Measurements from ENCODE around the gene CHMP5.

CHMP5 gene

GRCh38 chr9:33232815-33233214 is 32.0 kb upstream of the CHMP5 start:
- WGBS (ENCODE audit: extremely low coverage, insufficient coverage, insufficient read length), result no CpG with 5 or more reads among the region's 6 CpGs
- Histone ChIP-seq H4K8ac (ENCODE audit: low read depth, low read length) (no peak overlapping the region), H3K4me2 (ENCODE audit: low read length) (no peak overlapping the region), H4K12ac (ENCODE audit: low read depth, low read length) (no peak overlapping the region), H3K79me2 (ENCODE audit: control insufficient read depth, insufficient read depth, low read length, poor library complexity) (no peaks in the 10 kb centered on the region), H3K9ac (ENCODE audit: low read length) (no peak overlapping the region), H2BK120ac (ENCODE audit: insufficient read depth, low read length, poor library complexity) (no peak overlapping the region), H3K4ac (ENCODE audit: low read depth, low read length) (no peak overlapping the region), H3K9me3 (ENCODE audit: insufficient read depth, low read depth, low read length) (no peaks in the 10 kb centered on the region), H2BK5ac (ENCODE audit: low read depth, low read length, poor library complexity) (no peak overlapping the region), H3K18ac (ENCODE audit: low read length) (no peak overlapping the region), H3K4me1 (ENCODE audit: control insufficient read depth in 1 of 2, insufficient read depth in 2 of 2, low read length in 2 of 2) (peaks cover 4 to 10% of the 10 kb centered on the region in 2 experiments), H2AFZ (ENCODE audit: insufficient read depth, low read length, poor library complexity) (no peak overlapping the region), H3K36me3 (ENCODE audit: control insufficient read depth in 1 of 2, insufficient read depth in 2 of 2, low read length in 2 of 2) (no peaks in the 10 kb centered on the region), H2BK12ac (ENCODE audit: low read length) (no peak overlapping the region), H3K27ac (ENCODE audit: low read depth, low read length) (no peak overlapping the region), H3K23ac (ENCODE audit: low read length) (no peak overlapping the region), H3K4me3 (ENCODE audit: low read depth, low read length) (no peak overlapping the region), H3K27me3 (ENCODE audit: insufficient read depth, low read length) (no peaks in the 10 kb centered on the region), H3K79me1 (ENCODE audit: low read length) (no peaks in the 10 kb centered on the region), H4K91ac (ENCODE audit: low read depth, low read length) (no peak overlapping the region), H2AK5ac (ENCODE audit: low read length) (no peak overlapping the region), H3K14ac (ENCODE audit: low read length) (no peak overlapping the region)
- no peak for DNase-seq

GRCh38 chr9:33233626-33234342 is 31.1 kb upstream of the CHMP5 start:
- Histone ChIP-seq H4K8ac (ENCODE audit: low read depth, low read length) (no peak overlapping the region), H3K79me2 (ENCODE audit: control insufficient read depth, insufficient read depth, low read length, poor library complexity) (no peaks in the 10 kb centered on the region), H3K4ac (ENCODE audit: low read depth, low read length) (no peak overlapping the region), H4K12ac (ENCODE audit: low read depth, low read length) (no peak overlapping the region), H2AK5ac (ENCODE audit: low read length) (no peak overlapping the region), H3K9me3 (ENCODE audit: insufficient read depth, low read depth, low read length) (no peaks in the 10 kb centered on the region), H2BK120ac (ENCODE audit: insufficient read depth, low read length, poor library complexity) (no peak overlapping the region), H3K4me2 (ENCODE audit: low read length) (no peak overlapping the region), H2AFZ (ENCODE audit: insufficient read depth, low read length, poor library complexity) (no peak overlapping the region), H3K9ac (ENCODE audit: low read length) (no peak overlapping the region), H3K4me3 (ENCODE audit: low read depth, low read length) (no peak overlapping the region), H2BK5ac (ENCODE audit: low read depth, low read length, poor library complexity) (no peak overlapping the region), H3K18ac (ENCODE audit: low read length) (no peak overlapping the region), H3K27me3 (ENCODE audit: insufficient read depth, low read length) (no peaks in the 10 kb centered on the region), H3K36me3 (ENCODE audit: control insufficient read depth in 1 of 2, insufficient read depth in 2 of 2, low read length in 2 of 2) (no peaks in the 10 kb centered on the region), H3K27ac (ENCODE audit: low read depth, low read length) (no peak overlapping the region), H3K4me1 (ENCODE audit: control insufficient read depth in 1 of 2, insufficient read depth in 2 of 2, low read length in 2 of 2) (peaks cover 4 to 10% of the 10 kb centered on the region in 2 experiments), H4K91ac (ENCODE audit: low read depth, low read length) (no peak overlapping the region), H3K14ac (ENCODE audit: low read length) (no peak overlapping the region), H2BK12ac (ENCODE audit: low read length) (no peak overlapping the region), H3K79me1 (ENCODE audit: low read length) (no peaks in the 10 kb centered on the region), H3K23ac (ENCODE audit: low read length) (no peak overlapping the region)
- no CpG with 5 or more reads among the region's 1 CpG for WGBS (ENCODE audit: extremely low coverage, insufficient coverage, insufficient read length)
- DNase-seq, result no peak

DNA sequence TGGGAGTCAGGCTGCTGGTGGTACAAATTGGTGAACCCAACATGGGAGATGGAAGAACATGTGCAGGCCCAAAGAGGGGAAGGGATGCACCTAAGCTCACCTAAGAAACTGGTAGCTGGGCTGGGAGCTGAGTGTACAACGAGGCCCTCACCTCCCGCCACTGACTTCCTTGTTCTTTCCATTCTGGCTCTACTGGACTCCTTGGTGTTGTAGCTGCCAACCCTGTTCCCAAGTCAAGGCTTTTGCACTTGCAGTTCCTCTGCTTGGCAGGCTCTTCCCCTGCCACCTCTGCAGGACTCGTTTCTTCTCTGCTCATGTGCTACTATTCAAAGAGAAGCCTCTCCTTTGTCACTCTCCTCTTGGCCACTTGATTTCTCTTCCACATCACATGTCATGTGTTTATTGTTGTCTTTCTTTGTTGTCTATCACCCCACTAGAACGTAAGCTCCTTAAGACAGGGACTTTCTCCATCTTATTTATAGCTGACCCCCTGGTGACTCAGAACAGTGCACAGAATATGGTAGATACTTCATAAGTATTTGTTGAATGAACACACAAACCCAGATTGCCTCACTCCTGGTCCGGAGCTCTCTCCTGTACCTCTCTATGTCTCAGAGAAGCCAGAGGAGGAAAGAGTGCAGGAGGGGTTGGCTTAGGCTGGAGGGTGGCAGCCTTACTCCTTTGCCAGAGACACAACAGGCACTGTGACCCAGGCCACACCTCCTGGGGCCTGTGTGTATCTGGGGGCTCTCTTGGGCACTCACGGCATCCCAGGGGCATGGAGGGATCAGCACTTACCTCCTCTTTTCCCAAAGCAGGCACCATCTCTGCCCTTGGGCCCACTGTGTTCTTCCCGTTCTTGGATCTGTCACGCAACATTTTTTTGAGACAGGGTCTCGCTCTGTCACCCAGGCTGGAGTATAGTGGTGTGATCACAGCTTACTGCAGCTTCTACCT is 30.1 kb upstream of the CHMP5 start:
- no CpG with 5 or more reads among the region's 9 CpGs for WGBS (ENCODE audit: extremely low coverage, insufficient coverage, insufficient read length)

GRCh38 chr9:33236571-33236970 is 28.3 kb upstream of the CHMP5 start:
- no CpG with 5 or more reads among the region's 3 CpGs for WGBS (ENCODE audit: extremely low coverage, insufficient coverage, insufficient read length)

More for the DNA sequence above, 30.1 kb upstream of the CHMP5 start:
- Histone ChIP-seq H4K91ac (ENCODE audit: low read depth, low read length) (no peak overlapping the region), H3K4me2 (ENCODE audit: low read length) (no peak overlapping the region), H2AK5ac (ENCODE audit: low read length) (no peak overlapping the region), H4K8ac (ENCODE audit: low read depth, low read length) (no peak overlapping the region), H3K18ac (ENCODE audit: low read length) (no peak overlapping the region), H4K12ac (ENCODE audit: low read depth, low read length) (no peak overlapping the region), H2AFZ (ENCODE audit: insufficient read depth, low read length, poor library complexity) (no peak overlapping the region), H2BK12ac (ENCODE audit: low read length) (no peak overlapping the region), H3K36me3 (ENCODE audit: control insufficient read depth in 1 of 2, insufficient read depth in 2 of 2, low read length in 2 of 2) (no peaks in the 10 kb centered on the region), H3K4me1 (ENCODE audit: control insufficient read depth in 1 of 2, insufficient read depth in 2 of 2, low read length in 2 of 2) (peaks cover 4 to 6% of the 10 kb centered on the region in 2 experiments), H3K4me3 (ENCODE audit: low read depth, low read length) (no peak overlapping the region), H3K27me3 (ENCODE audit: insufficient read depth, low read length) (no peaks in the 10 kb centered on the region), H2BK5ac (ENCODE audit: low read depth, low read length, poor library complexity) (no peak overlapping the region), H3K9me3 (ENCODE audit: insufficient read depth, low read depth, low read length) (no peaks in the 10 kb centered on the region), H3K79me2 (ENCODE audit: control insufficient read depth, insufficient read depth, low read length, poor library complexity) (no peaks in the 10 kb centered on the region), H3K14ac (ENCODE audit: low read length) (no peak overlapping the region), H3K23ac (ENCODE audit: low read length) (no peak overlapping the region), H2BK120ac (ENCODE audit: insufficient read depth, low read length, poor library complexity) (no peak overlapping the region), H3K79me1 (ENCODE audit: low read length) (no peaks in the 10 kb centered on the region), H3K4ac (ENCODE audit: low read depth, low read length) (no peak overlapping the region), H3K27ac (ENCODE audit: low read depth, low read length) (no peak overlapping the region), H3K9ac (ENCODE audit: low read length) (no peak overlapping the region)
- no peak for DNase-seq

More at GRCh38 chr9:33236571-33236970, 28.3 kb upstream of the CHMP5 start:
- H2BK5ac ChIP-seq (ENCODE audit: low read depth, low read length, poor library complexity), result no peak overlapping the region
- no peaks in the 10 kb centered on the region for H3K9me3 ChIP-seq (ENCODE audit: insufficient read depth, low read depth, low read length)
- H3K23ac ChIP-seq (ENCODE audit: low read length), result no peak overlapping the region
- H3K27me3 ChIP-seq (ENCODE audit: insufficient read depth, low read length), result no peaks in the 10 kb centered on the region
- H2BK120ac ChIP-seq (ENCODE audit: insufficient read depth, low read length, poor library complexity), result no peak overlapping the region
- H3K4ac ChIP-seq (ENCODE audit: low read depth, low read length), result no peak overlapping the region
- H4K12ac ChIP-seq (ENCODE audit: low read depth, low read length), result no peak overlapping the region
- no peak overlapping the region for H2BK12ac ChIP-seq (ENCODE audit: low read length)
- H3K9ac ChIP-seq (ENCODE audit: low read length), result no peak overlapping the region
- no peak overlapping the region for H3K4me2 ChIP-seq (ENCODE audit: low read length)
- no peak overlapping the region for H3K27ac ChIP-seq (ENCODE audit: low read depth, low read length)
- no peaks in the 10 kb centered on the region for H3K79me2 ChIP-seq (ENCODE audit: control insufficient read depth, insufficient read depth, low read length, poor library complexity)
- peaks cover under 1 to 1% of the 10 kb centered on the region in 2 experiments for H3K4me1 ChIP-seq (ENCODE audit: control insufficient read depth in 1 of 2, insufficient read depth in 2 of 2, low read length in 2 of 2)
- no peaks in the 10 kb centered on the region for H3K36me3 ChIP-seq (ENCODE audit: control insufficient read depth in 1 of 2, insufficient read depth in 2 of 2, low read length in 2 of 2)
- DNase-seq, result no peak
- no peak overlapping the region for H3K18ac ChIP-seq (ENCODE audit: low read length)
- no peak overlapping the region for H3K4me3 ChIP-seq (ENCODE audit: low read depth, low read length)
- no peak overlapping the region for H2AK5ac ChIP-seq (ENCODE audit: low read length)
- no peak overlapping the region for H3K14ac ChIP-seq (ENCODE audit: low read length)
- H4K8ac ChIP-seq (ENCODE audit: low read depth, low read length), result no peak overlapping the region
- H4K91ac ChIP-seq (ENCODE audit: low read depth, low read length), result no peak overlapping the region
- no peaks in the 10 kb centered on the region for H3K79me1 ChIP-seq (ENCODE audit: low read length)
- H2AFZ ChIP-seq (ENCODE audit: insufficient read depth, low read length, poor library complexity), result no peak overlapping the region
